Astrocyte (in vitro differentiated cells and primary cell): Measurements from ENCODE around the gene ATRN. TPM values are rescaled to one million over a fixed set of nuclear protein-coding genes. Genes with fewer than 3 reads are reported as not detected.

Experiments used
- DNase-seq: peaks from one replicate; pipeline ENCODE4 v3.0.0-alpha.2; 2010; ENCODE audit warnings: low read depth
- FAIRE-seq: peaks from 2 replicates; lab custom pipeline; 2011; peaks lifted over from hg19 to GRCh38; lab: Jason Lieb, UNC
- H2AFZ ChIP-seq: 2 replicates; pipeline ENCODE4 v1.6.0; 2012; ENCODE audit warnings: low read depth, low read length, inconsistent platforms
- H3K27ac ChIP-seq: 2 replicates; pipeline ENCODE4 v1.5.1; 2011; ENCODE audit warnings: low read depth, low read length, inconsistent platforms
- H3K27me3 ChIP-seq: 2 replicates; pipeline ENCODE4 v1.6.0; 2011; ENCODE audit warnings: low read length, inconsistent platforms; ENCODE audit not compliant: insufficient read depth
- H3K36me3 ChIP-seq: 2 replicates; pipeline ENCODE4 v1.5.1; 2011; ENCODE audit warnings: low read length, inconsistent platforms; ENCODE audit not compliant: insufficient read depth
- H3K4me1 ChIP-seq: 2 replicates; pipeline ENCODE4 v1.5.1; 2011; ENCODE audit warnings: low read length, inconsistent platforms; ENCODE audit not compliant: insufficient read depth
- H3K4me2 ChIP-seq: 2 replicates; pipeline ENCODE4 v1.6.0; 2012; ENCODE audit warnings: low read length, inconsistent platforms
- H3K4me3 ChIP-seq: 2 replicates; pipeline ENCODE4 v1.5.1; 2011; ENCODE audit warnings: low read depth, mild to moderate bottlenecking, low read length, inconsistent platforms; ENCODE audit not compliant: insufficient read depth
- H3K79me2 ChIP-seq: 2 replicates; pipeline ENCODE4 v1.6.0; 2012; ENCODE audit warnings: mild to moderate bottlenecking, low read length, inconsistent platforms; ENCODE audit not compliant: insufficient read depth
- H3K9ac ChIP-seq: 2 replicates; pipeline ENCODE4 v1.6.0; 2012; ENCODE audit warnings: mild to moderate bottlenecking, low read length, inconsistent platforms
- H3K9me3 ChIP-seq: 2 replicates; pipeline ENCODE4 v1.5.1; 2012; ENCODE audit warnings: low read depth, mild to moderate bottlenecking, low read length, inconsistent platforms; ENCODE audit not compliant: insufficient read depth
- H4K20me1 ChIP-seq: 2 replicates; pipeline ENCODE4 v1.6.0; 2012; ENCODE audit warnings: low read length, inconsistent platforms; ENCODE audit not compliant: insufficient read depth
- H3K27ac Mint-ChIP-seq: one replicate; pipeline ENCODE4 v1.8.0; 2021; ENCODE audit warnings: mild to moderate bottlenecking, mixed read lengths; ENCODE audit not compliant: unreplicated experiment
- H3K27me3 Mint-ChIP-seq: one replicate; pipeline ENCODE4 v1.8.0; 2021; ENCODE audit warnings: low read depth, mixed read lengths; ENCODE audit not compliant: unreplicated experiment
- H3K36me3 Mint-ChIP-seq: one replicate; pipeline ENCODE4 v1.8.0; 2021; ENCODE audit warnings: low read depth, mixed read lengths; ENCODE audit not compliant: unreplicated experiment
- H3K4me1 Mint-ChIP-seq: one replicate; pipeline ENCODE4 v1.8.0; 2021; ENCODE audit warnings: low read depth, mixed read lengths; ENCODE audit not compliant: unreplicated experiment
- H3K4me3 Mint-ChIP-seq: one replicate; pipeline ENCODE4 v1.8.0; 2021; ENCODE audit warnings: mild to moderate bottlenecking, moderate library complexity, mixed read lengths; ENCODE audit not compliant: unreplicated experiment
- H3K9me3 Mint-ChIP-seq: one replicate; pipeline ENCODE4 v1.8.0; 2021; ENCODE audit warnings: mild to moderate bottlenecking, mixed read lengths; ENCODE audit not compliant: unreplicated experiment
- CTCF ChIP-seq: IDR thresholded peaks from 2 replicates; pipeline ENCODE4 v1.5.1; 2011; ENCODE audit warnings: low read depth, mild to moderate bottlenecking, inconsistent platforms, low read length, moderate library complexity; ENCODE audit not compliant: insufficient read depth
- EZH2 ChIP-seq: IDR thresholded peaks from 2 replicates; pipeline ENCODE4 v1.6.1; 2012; ENCODE audit warnings: mild to moderate bottlenecking, low read length, inconsistent platforms; ENCODE audit not compliant: insufficient read depth
- total RNA-seq: library from RNA; stranded (reverse); gene quantifications from 2 replicates; pipeline ENCODE4 v1.2.1, GENCODE V29; 2021

The ATRN gene
- total RNA-seq, 1 donor from 2014 or later: 33.8 TPM

- DNase-seq: no peak
- Histone ChIP-seq H3K27ac (no peak overlapping the region), H3K4me1 (no peaks in the 10 kb centered on the region), H3K9me3 (no peaks in the 10 kb centered on the region), H3K4me3 (no peak overlapping the region), H3K79me2 (no peaks in the 10 kb centered on the region), H3K9ac (no peak overlapping the region), H3K4me2 (no peak overlapping the region), H4K20me1 (no peaks in the 10 kb centered on the region), H2AFZ (no peak overlapping the region), H3K36me3 (no peaks in the 10 kb centered on the region), H3K27me3 (peaks cover 13% of the 10 kb centered on the region)
- no peak for FAIRE-seq
- TF ChIP-seq EZH2: no peak
- Mint-ChIP-seq H3K4me1 (no peaks in the 10 kb centered on the region), H3K9me3 (no peaks in the 10 kb centered on the region), H3K27me3 (no peaks in the 10 kb centered on the region), H3K27ac (no peak overlapping the region), H3K4me3 (no peak overlapping the region), H3K36me3 (no peaks in the 10 kb centered on the region)
Measured at GRCh38 chr20:3452136-3452535, 18.7 kb upstream of the ATRN start.

- Histone ChIP-seq H3K36me3 (no peaks in the 10 kb centered on the region), H3K79me2 (no peaks in the 10 kb centered on the region), H3K27ac (no peak overlapping the region), H3K9ac (no peak overlapping the region), H4K20me1 (no peaks in the 10 kb centered on the region), H3K4me1 (no peaks in the 10 kb centered on the region), H3K9me3 (no peaks in the 10 kb centered on the region), H3K27me3 (peaks cover 14% of the 10 kb centered on the region), H3K4me2 (no peak overlapping the region), H3K4me3 (no peak overlapping the region), H2AFZ (no peak overlapping the region)
- Mint-ChIP-seq H3K27me3 (peaks cover 4% of the 10 kb centered on the region), H3K4me3 (no peak overlapping the region), H3K4me1 (no peaks in the 10 kb centered on the region), H3K27ac (no peak overlapping the region), H3K36me3 (no peaks in the 10 kb centered on the region), H3K9me3 (no peaks in the 10 kb centered on the region)
- FAIRE-seq (no peak), DNase-seq (no peak)
- TF ChIP-seq CTCF (no peak), EZH2 (no peak)
Measured at GRCh38 chr20:3452690-3453089, 18.1 kb upstream of the ATRN start.

- peaks cover 8% of the 10 kb centered on the region for H3K27me3 Mint-ChIP-seq
- Histone ChIP-seq H3K36me3 (no peaks in the 10 kb centered on the region), H2AFZ (no peak overlapping the region), H3K9me3 (no peaks in the 10 kb centered on the region), H3K4me2 (no peak overlapping the region), H3K4me3 (no peak overlapping the region), H3K79me2 (no peaks in the 10 kb centered on the region), H3K27me3 (peaks cover 15% of the 10 kb centered on the region), H3K27ac (no peak overlapping the region), H3K4me1 (no peaks in the 10 kb centered on the region), H3K9ac (no peak overlapping the region), H4K20me1 (no peaks in the 10 kb centered on the region)
- H3K4me1 Mint-ChIP-seq: no peaks in the 10 kb centered on the region
- no peak overlapping the region for H3K4me3 Mint-ChIP-seq
- FAIRE-seq (no peak), DNase-seq (no peak)
- no peaks in the 10 kb centered on the region for H3K36me3 Mint-ChIP-seq
- no peak for TF ChIP-seq CTCF
- TF ChIP-seq EZH2: no peak
- H3K27ac Mint-ChIP-seq: no peak overlapping the region
- no peaks in the 10 kb centered on the region for H3K9me3 Mint-ChIP-seq
Measured at GRCh38 chr20:3454831-3455230, 16.0 kb upstream of the ATRN start.
